Measurements from ENCODE around the gene SLC17A1.

- TF ChIP-seq POLR2A (IDR thresholded peaks at IDR 0.05), result no peak
- TF ChIP-seq, protein P1, sequence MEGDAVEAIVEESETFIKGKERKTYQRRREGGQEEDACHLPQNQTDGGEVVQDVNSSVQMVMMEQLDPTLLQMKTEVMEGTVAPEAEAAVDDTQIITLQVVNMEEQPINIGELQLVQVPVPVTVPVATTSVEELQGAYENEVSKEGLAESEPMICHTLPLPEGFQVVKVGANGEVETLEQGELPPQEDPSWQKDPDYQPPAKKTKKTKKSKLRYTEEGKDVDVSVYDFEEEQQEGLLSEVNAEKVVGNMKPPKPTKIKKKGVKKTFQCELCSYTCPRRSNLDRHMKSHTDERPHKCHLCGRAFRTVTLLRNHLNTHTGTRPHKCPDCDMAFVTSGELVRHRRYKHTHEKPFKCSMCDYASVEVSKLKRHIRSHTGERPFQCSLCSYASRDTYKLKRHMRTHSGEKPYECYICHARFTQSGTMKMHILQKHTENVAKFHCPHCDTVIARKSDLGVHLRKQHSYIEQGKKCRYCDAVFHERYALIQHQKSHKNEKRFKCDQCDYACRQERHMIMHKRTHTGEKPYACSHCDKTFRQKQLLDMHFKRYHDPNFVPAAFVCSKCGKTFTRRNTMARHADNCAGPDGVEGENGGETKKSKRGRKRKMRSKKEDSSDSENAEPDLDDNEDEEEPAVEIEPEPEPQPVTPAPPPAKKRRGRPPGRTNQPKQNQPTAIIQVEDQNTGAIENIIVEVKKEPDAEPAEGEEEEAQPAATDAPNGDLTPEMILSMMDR (IDR thresholded peaks at IDR 0.05), result no peak
- TF ChIP-seq POLR2AphosphoS5 (IDR thresholded peaks at IDR 0.05), result no peak
Observed at GRCh38 chr6:25833136-25833535, 1.3 kb upstream of the SLC17A1 start.
